ENCODE data around the gene GNGT2.
"Not testable (repeated sequence)": the region's sequence is repeated elsewhere in the genome, so short reads cannot be mapped to it uniquely, and the experiment has no call there.

Gene GNGT2

DNA sequence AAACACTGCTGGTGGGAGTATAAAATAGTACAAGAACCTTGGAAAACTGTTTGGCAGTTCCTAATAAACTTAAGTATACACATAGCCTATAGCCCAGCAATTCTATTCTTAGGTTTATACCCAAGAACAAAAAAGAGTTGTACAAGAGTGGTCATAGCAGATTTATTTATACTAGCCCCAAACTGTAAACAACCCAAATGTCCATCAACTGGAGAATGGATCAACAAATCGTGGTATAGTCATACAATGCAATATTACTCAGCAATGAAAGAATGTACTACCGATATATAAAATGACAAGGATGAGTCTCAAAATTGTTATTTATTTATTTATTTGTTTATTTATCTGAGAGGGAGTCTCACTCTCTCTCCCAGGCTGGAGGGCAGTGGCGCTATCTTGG lies 23.1 kb downstream of the GNGT2 start:
- in situ Hi-C loops (cut with HindIII; ENCODE audit: low pct_ligation_motif_present, low pct_unique_long_range_greater_than_20kb, low sequenced_read_pairs) = no loop called here
- no peak for DNase-seq

DNA sequence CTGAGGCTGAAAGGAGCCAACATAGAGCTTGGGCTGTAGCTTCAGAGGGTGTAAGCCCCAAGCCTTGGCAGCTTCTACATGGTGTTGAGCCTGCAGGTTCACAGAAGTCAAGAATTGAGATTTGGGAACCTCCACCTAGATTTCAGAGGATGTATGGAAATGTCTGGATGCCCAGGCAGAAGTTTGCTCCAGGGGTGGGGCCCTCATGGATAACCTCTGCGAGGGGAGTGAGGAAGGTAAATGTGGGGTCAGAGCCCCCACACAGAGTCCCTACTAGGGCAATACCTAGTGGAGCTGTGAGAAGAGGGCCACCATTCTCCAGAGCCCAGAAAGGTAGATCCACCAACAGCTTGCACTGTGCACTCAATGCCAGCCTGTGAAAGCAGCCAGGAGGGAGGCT lies 25.0 kb downstream of the GNGT2 start:
- in situ Hi-C loops (cut with HindIII; ENCODE audit: low pct_ligation_motif_present, low pct_unique_long_range_greater_than_20kb, low sequenced_read_pairs) = not testable (repeated sequence)

DNA sequence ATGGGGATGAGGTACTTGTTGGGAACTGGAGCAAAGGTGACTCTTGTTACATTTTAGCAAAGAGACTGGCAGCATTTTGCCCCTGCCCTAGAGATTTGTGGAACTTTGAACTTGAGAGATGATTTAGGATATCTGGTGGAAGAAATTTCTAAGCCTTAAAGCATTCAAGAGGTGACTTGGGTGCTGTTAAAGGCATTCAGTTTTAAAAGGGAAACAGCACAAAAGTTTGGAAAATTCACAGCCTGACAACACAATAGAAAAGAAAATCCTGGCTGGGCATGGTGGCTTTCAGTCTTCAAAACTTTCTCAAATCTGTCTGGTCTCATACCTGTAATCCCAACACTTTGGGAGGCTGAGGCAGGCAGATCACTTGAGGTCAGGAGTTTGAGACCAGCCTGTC lies 25.9 kb downstream of the GNGT2 start:
- in situ Hi-C loops (cut with HindIII; ENCODE audit: low pct_ligation_motif_present, low pct_unique_long_range_greater_than_20kb, low sequenced_read_pairs); DNase-seq: not testable (repeated sequence)

More for the DNA sequence above, 25.0 kb downstream of the GNGT2 start:
- DNase-seq = not testable (repeated sequence)

DNA sequence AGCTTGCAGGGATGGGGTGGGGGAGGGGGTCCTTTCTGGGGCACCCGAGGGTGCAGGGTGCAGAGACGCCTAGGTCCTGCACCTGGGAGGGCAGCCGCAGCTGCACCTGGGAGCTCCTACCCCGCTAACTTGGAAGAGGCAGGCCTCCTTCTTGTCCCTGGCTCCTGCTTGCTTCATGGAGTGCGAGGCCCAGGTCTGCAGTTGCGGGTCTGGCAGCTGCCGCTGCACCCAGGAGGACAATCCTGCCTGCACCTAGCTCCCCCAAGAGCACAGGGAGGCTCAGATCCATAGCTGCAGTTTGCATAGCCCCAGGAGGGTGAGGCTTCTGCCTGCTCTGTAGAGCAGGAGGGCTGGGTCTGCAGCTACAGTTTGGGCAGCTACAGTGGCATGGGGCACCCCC lies 26.6 kb downstream of the GNGT2 start:
- in situ Hi-C loops (cut with HindIII; ENCODE audit: low pct_ligation_motif_present, low pct_unique_long_range_greater_than_20kb, low sequenced_read_pairs) = no loop called here
- DNase-seq = no peak

DNA sequence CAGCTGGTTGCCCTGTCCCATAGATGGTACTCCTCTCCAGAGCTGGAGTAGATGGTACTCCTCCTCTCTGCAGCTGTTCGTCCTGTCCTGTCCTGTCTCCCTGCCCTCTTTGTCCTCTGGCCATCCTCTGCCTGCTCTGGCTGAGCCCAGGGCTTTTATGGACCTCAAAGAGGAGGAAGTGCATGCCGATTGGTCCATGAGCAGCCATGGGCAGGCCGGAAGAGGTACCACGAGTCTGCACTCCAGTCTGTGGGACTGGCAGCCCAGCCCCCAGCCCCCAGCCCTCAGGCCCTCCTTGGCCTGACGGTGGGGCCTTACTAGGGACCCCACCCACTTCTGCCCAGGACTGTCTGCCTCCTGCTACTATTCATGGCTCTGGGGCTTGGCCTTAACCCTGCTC lies 27.0 kb downstream of the GNGT2 start:
- in situ Hi-C loops (cut with HindIII; ENCODE audit: low pct_ligation_motif_present, low pct_unique_long_range_greater_than_20kb, low sequenced_read_pairs) = no loop called here
- DNase-seq = no peak

DNA sequence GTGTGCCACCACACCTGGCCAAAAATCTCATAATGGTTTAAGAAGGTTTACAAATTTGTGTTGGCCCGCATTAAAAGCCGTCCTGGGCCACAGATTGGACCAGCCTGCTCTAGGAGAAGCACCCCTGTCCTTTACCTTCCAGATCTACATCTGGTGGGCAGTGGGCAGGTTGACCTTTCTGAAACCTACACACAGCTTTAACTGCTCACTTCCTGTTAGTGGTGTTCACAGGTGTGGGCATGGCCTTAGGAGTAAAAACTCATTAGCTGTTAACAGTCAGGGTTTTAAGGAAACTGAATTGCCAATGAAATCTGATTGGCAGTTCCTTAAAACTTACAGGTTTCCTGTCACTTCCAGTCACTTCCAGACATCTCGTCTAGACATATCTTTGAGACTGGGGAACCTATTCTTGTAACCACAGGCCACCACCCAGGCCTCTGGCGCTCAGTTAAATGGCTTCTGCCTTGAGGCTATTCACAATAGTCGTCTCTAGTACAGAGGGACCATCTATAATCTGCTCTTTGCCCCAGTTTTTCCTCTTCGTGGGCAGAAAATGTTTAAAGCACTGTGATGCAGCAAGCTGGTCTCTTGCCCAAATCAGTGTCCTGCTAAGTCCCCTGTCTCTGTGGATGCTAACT lies 29.3 kb downstream of the GNGT2 start:
- in situ Hi-C loops (cut with HindIII; ENCODE audit: low pct_ligation_motif_present, low pct_unique_long_range_greater_than_20kb, low sequenced_read_pairs) = no loop called here
- no peak for DNase-seq

DNA sequence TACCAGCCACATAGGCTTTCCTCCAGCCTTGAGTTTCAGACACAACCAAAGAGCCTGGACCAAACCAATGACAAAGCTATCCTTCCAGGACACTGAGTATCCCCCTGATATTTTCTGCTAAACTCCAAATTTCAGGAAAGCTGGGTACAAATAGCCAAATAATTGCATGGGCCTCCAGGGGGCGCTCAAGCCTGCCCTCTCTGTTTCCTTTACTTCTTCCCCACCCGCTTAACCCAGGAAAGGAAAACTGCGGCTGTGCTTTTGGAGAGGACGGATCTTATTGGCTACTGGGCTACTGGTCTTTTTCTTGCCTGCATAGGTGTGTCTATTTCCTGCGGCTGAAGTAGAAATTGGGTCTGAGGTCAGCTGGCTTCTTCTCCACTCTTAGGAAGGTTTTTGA lies 30.1 kb downstream of the GNGT2 start:
- in situ Hi-C loops (cut with HindIII; ENCODE audit: low pct_ligation_motif_present, low pct_unique_long_range_greater_than_20kb, low sequenced_read_pairs) = no loop called here
- peak; percentile 55 for DNase-seq

DNA sequence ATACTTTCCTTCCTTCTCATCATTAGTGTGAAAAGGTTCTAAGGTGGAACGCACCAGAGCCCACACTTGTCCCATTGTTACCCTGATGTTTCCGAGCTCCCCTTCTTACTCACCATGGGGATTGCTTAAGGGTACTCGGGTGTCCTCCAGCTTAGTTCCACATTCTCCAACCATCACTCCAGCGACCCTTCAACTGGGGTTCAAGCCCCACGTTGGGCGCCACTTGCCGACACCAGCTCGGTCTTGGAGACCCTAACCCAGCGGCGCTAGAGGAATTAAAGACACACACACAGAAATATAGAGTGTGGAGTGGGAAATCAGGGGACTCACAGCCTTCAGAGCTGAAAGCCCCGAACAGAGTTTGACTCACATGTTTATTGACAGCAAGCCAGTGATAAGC lies 34.4 kb downstream of the GNGT2 start:
- in situ Hi-C loops (cut with HindIII; ENCODE audit: low pct_ligation_motif_present, low pct_unique_long_range_greater_than_20kb, low sequenced_read_pairs); DNase-seq: not testable (repeated sequence)

DNA sequence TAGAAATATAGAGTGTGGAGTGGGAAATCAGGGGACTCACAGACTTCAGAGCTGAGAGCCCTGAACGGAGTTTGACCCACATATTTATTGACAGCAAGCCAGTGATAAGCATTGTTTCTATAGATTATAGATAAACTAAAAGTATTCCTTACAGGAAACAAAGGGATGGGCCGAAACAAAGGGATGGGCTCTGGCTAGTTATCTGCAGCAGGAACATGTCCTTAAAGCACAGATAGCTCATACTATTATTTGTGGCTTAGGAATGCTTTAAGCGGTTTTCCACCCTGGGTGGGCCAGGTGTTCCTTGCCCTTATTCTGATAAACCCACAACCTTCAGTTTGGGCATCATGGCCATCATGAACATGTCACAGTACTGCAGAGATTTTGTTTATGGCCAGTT lies 39.7 kb downstream of the GNGT2 start:
- DNase-seq; in situ Hi-C loops (cut with HindIII; ENCODE audit: low pct_ligation_motif_present, low pct_unique_long_range_greater_than_20kb, low sequenced_read_pairs): not testable (repeated sequence)

DNA sequence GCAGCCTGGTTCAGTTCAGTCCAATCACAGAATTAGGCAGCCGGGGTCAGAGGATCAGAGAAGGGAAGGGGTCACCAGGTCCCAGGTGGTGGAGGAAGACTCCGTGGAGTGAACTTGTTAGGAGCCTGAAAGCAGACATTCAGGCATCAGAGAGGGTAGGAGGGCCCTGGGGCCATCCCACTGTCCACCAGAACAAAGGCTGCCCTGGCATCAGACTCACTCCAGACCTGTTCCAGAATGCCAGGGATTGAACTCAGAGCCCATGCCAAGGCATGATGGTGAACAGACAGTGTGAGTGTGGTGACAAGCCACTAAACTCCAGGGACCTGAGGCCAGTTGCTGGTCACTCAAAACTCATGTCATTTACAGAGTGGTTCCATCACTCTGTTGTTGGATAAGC lies 40.2 kb downstream of the GNGT2 start:
- DNase-seq = no peak
- in situ Hi-C loops (cut with HindIII; ENCODE audit: low pct_ligation_motif_present, low pct_unique_long_range_greater_than_20kb, low sequenced_read_pairs) = no loop called here

DNA sequence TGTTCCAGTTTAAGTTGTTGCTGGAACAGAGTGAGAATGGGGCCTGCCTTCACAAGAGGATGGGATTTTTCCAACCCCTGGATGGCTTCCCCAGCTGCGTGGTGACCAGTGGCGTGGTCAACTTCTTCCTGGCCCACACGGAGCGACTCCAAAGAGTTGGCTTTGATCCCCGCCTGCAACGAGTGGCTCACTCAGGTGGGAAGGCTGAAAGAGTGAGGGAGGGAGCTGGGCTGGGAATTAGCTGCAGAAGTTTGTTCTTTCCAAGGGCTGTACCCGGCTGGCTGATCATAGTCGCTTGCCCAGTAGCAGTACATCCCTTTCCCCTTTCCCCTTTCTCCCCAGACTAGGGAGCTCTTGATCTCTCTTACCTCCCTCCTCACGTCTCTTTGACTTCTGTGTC lies 41.7 kb downstream of the GNGT2 start:
- DNase-seq = no peak
- in situ Hi-C loops (cut with HindIII; ENCODE audit: low pct_ligation_motif_present, low pct_unique_long_range_greater_than_20kb, low sequenced_read_pairs) = no loop called here

DNA sequence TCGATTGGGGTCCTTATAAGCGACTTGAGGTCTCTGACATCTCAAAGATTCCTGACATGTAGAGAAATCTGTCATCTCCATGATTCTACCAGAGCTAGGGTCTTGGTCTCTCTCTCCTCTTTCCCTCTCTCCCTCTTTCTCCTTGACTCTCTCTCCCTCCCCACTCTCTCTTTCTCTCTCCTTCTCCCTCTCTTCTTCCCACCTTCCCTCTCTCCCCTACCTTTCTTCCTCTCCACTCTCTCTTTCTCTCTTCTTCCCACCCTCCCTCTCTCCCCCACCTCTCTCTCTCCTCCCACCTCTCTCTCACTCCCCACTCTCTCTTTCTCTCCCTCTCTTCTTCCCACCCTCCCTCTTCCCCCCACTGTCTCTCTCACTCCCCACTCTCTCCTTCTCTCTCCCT lies 45.2 kb downstream of the GNGT2 start:
- DNase-seq = no peak
- in situ Hi-C loops (cut with HindIII; ENCODE audit: low pct_ligation_motif_present, low pct_unique_long_range_greater_than_20kb, low sequenced_read_pairs) = no loop called here

DNA sequence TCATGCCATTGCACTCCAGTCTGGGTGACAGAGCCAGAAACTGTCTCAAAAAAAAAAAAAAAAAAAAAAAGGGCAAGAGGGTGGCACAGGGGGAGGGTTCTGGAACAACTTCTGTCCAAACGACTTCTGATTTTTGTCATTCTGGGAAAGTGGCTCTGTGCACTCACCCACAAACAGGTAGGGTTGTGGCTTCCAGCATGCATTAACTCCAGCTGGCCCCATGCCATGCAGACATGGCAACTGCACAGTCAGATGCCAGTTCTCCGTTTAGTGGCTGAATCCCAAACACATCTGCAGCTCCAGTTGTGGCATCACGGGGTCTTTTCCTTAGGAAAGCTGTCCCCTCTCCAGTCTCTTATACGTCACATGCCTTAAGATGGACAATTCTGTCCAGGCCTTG lies 47.5 kb downstream of the GNGT2 start:
- DNase-seq = no peak
- in situ Hi-C loops (cut with HindIII; ENCODE audit: low pct_ligation_motif_present, low pct_unique_long_range_greater_than_20kb, low sequenced_read_pairs) = no loop called here

DNA sequence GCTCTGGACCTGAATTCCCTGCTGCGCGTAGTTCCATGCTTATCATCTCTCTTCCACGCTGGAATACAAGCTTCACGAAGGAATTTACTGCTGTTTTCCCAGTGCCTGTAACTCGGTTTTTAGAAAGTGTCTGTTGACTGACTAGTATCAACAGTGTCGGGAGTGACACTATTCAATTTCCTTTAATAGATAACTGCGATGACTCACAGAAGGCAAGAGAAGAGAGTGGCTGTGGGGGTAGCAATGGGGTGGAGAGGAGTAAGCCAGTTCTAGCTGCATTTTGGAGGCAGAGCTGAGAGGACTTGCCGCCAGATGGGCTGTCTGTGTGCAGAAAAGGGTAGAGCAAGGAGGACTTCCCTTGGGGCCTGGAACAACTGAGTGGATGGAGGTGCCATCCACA lies 52.6 kb downstream of the GNGT2 start:
- in situ Hi-C loops (cut with HindIII; ENCODE audit: low pct_ligation_motif_present, low pct_unique_long_range_greater_than_20kb, low sequenced_read_pairs) = no loop called here

DNA sequence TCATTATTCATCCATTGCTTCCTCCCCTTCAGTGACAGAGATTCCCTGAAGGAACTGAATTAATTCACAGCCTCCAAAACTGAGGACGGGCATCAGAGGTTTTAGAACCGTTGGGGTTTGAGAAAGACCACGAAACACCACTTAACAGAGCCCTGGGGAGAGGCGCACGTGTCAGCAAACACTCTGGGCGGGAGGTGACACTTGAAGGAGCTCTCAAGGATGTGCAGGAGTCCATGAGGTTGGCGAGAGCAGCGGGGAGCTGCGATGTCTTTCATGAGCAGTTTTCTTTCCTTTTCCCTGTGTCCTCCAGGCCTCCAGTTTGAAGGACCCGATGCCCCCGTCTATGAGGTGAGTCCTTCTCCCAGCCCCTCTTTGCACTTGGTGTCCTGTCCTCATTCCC lies 54.1 kb downstream of the GNGT2 start:
- in situ Hi-C loops (cut with HindIII; ENCODE audit: low pct_ligation_motif_present, low pct_unique_long_range_greater_than_20kb, low sequenced_read_pairs) = no loop called here
- no peak for DNase-seq

More for the DNA sequence above, 52.6 kb downstream of the GNGT2 start:
- DNase-seq = peak; percentile 73

Data from ACHN (cell line).